ENCODE data around the gene PLD5.
"Not testable (repeated sequence)": the region's sequence is repeated elsewhere in the genome, so short reads cannot be mapped to it uniquely, and the experiment has no call there.

The PLD5 gene

DNA sequence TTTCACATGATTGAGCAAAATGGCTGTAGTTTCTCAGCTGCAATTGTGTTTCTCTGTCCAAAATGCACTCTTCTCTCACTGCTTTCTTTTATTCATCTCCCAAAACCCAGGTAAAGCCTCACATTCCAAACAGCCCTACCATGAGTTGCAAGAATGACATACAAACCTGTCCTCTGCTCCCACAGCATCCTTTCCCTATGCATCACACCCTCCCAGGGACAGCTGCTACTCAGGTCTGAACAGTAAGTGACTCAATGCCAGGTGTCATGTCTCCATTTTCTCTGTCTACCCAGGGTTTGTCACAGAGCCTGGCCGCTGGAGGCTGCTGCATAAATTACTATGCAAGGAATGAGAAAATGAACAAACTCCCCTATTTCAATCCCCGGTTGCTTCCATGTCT, 118.5 kb downstream of the PLD5 start:
- Mint-ChIP-seq H3K36me3 (no peaks in the 10 kb centered on the region), H3K4me1 (no peaks in the 10 kb centered on the region), H3K27me3 (peaks cover 5% of the 10 kb centered on the region), H3K4me3 (no peak overlapping the region), H3K27ac (no peak overlapping the region), H3K9me3 (no peaks in the 10 kb centered on the region)

DNA sequence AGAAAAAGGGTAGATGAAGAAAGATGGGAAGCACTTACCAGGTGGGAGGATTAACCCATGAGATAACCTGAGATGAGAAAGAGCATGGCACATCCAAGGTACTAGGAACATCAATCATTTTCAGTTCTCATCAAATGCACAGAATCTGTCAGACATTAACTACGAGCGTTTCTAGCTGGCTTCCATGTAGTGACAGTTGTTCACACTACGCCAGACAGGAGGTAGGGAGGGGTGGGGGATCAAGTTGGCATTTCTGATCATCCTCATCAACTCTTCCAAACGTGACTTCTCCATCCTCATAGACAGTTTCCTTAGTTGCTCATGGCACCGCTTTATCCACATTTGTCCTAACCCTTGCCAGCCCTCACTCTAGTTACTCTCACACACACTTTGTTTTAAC, 120.2 kb downstream of the PLD5 start:
- Mint-ChIP-seq H3K27ac (no peak overlapping the region), H3K27me3 (peaks cover 5% of the 10 kb centered on the region), H3K4me1 (no peaks in the 10 kb centered on the region), H3K36me3 (no peaks in the 10 kb centered on the region), H3K9me3 (no peaks in the 10 kb centered on the region), H3K4me3 (no peak overlapping the region)

- Mint-ChIP-seq H3K4me3 (no peak overlapping the region), H3K36me3 (no peaks in the 10 kb centered on the region), H3K4me1 (no peaks in the 10 kb centered on the region), H3K27me3 (peaks cover 4% of the 10 kb centered on the region), H3K27ac (no peak overlapping the region), H3K9me3 (no peaks in the 10 kb centered on the region)
These were observed 121.5 kb downstream of the PLD5 start for GRCh38 chr1:242402956-242403355.

GRCh38 chr1:242401937-242402336, 122.6 kb downstream of the PLD5 start:
- Mint-ChIP-seq H3K27ac (no peak overlapping the region), H3K9me3 (peaks cover 5% of the 10 kb centered on the region), H3K36me3 (no peaks in the 10 kb centered on the region), H3K4me3 (no peak overlapping the region), H3K4me1 (no peaks in the 10 kb centered on the region), H3K27me3 (peaks cover 9% of the 10 kb centered on the region)

DNA sequence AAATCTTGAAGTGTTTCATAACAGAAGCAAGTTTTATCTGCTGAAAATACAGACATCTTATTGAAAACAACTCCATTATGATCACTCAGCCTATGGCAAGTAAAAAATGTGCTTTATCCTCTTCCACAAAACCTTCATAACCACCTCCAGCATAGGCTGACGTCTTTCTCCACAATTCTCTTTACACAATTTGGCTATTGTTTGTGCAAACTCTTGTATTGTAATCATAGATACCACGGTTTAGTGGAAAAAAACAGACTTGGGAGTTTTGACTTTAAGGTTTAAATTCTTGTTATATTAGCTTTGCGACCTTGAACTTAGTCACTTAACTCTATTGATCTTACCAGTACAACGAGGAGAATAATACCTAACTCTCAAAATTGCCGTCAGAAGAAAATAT, 126.1 kb downstream of the PLD5 start:
- Mint-ChIP-seq H3K36me3 (no peaks in the 10 kb centered on the region), H3K4me3 (no peak overlapping the region), H3K27ac (no peak overlapping the region), H3K4me1 (no peaks in the 10 kb centered on the region), H3K27me3 (peaks cover 4% of the 10 kb centered on the region), H3K9me3 (peaks cover 6% of the 10 kb centered on the region)

DNA sequence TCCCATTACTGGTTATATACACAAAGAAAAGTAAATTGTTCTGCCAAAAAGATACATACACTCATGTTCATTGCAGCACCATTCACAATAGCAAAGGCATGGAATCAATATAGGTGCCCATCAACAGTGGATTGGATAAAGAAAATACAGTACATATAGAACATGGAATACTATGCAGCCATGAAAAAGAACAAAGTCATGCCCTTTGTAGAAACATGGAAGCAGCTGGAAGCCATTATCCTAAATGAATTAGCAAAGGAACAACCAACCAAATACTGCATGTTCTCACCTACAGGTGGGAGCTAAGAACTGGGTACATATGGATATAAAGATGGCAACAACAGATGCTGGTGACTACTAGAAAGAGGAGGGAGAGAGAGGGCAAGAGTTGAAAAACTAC, 132.6 kb downstream of the PLD5 start:
- H3K27me3 Mint-ChIP-seq, result no peaks in the 10 kb centered on the region

DNA sequence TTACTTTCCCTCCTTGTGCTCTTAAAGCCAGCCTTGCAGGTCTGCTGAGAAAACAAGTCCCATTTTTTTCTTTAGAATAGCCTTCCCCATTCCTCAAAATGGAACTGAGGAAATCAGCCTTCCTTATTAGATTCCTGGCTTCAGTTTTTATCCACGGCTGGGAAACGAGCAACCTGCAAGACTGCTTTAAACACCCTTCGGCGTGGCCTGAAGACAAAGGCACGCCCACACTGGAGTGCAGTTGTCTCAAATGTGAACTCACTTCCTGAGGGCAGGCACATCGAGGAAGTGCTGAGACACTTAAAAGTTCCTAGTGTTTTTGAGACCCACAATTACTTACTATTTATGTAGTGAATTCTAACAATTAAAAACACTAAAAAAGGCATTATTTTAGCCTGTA, 148.4 kb downstream of the PLD5 start:
- peaks cover 22% of the 10 kb centered on the region for H3K9me3 Mint-ChIP-seq
- H3K27me3 Mint-ChIP-seq, H3K4me3 Mint-ChIP-seq, H3K36me3 Mint-ChIP-seq, H3K27ac Mint-ChIP-seq, H3K4me1 Mint-ChIP-seq: not testable (repeated sequence)

More for the DNA sequence above, 132.6 kb downstream of the PLD5 start:
- Mint-ChIP-seq H3K4me1 (no peaks in the 10 kb centered on the region), H3K4me3 (no peak overlapping the region), H3K27ac (no peak overlapping the region), H3K9me3 (peaks cover 7% of the 10 kb centered on the region), H3K36me3 (no peaks in the 10 kb centered on the region)

GRCh38 chr1:242350446-242350845, 174.1 kb downstream of the PLD5 start:
- H3K27ac Mint-ChIP-seq, H3K4me1 Mint-ChIP-seq, H3K4me3 Mint-ChIP-seq, H3K27me3 Mint-ChIP-seq, H3K36me3 Mint-ChIP-seq, H3K9me3 Mint-ChIP-seq: not testable (repeated sequence)

DNA sequence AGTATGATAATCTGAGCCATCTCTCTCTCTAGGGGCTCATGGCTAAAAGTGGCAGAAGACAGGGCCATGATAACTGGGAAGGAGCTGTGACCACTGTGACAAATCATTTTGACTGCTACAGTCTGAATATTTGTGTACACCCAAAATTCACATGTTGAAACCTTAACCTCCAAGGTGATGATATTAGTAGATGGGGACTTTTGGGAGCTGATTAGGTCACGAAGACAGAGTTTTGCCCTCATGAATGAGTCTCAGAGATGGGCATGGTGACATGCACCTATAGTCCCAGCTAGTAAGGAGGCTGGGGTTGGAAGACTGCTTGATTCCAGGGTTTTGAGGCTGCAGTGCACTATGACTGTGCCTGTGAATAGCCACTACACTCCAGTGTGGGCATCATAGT, 174.9 kb downstream of the PLD5 start:
- Mint-ChIP-seq H3K9me3 (no peaks in the 10 kb centered on the region), H3K4me3 (no peak overlapping the region), H3K27me3 (no peaks in the 10 kb centered on the region), H3K4me1 (no peaks in the 10 kb centered on the region), H3K27ac (no peak overlapping the region), H3K36me3 (no peaks in the 10 kb centered on the region)

DNA sequence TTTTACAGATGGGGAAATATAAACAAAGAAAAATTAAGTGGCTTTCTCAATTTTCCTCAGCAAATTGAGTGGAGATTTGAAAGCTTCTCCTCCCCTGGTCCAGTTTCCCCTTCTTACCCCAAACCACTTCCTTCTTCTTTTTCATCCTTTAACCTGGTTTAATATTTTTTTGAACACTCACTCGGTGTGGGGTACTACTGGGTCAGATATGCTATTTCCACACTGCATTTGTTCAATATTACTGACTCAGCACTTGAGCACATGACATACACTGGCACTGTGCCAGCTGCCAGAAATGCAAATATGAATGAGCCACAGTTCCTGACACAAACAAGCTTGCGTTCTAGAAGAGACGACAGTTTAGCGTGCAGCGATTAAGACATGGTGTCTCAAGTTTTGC, 193.6 kb downstream of the PLD5 start:
- not testable (repeated sequence) for H3K4me3 Mint-ChIP-seq, H3K27me3 Mint-ChIP-seq, H3K36me3 Mint-ChIP-seq

DNA sequence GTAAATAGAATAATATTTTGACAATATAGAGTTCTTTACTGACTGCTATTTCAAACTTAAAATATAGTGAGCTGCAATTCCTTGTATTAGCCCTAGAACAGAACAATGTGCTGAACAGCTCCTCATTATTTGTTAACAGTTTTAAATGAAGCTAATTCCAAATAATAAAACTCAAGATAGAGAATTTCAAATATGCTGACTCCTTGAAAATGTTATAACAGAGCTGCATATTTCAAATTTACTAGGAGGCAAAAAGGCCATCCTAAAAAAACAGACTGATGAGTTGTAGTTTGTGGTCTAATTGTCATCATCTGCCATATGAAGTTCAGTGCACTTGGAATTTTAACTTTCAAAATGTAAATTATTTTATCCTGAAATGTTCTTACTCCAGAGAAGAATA, 197.1 kb downstream of the PLD5 start:
- not testable (repeated sequence) for H3K36me3 Mint-ChIP-seq, H3K4me1 Mint-ChIP-seq, H3K27ac Mint-ChIP-seq, H3K4me3 Mint-ChIP-seq, H3K9me3 Mint-ChIP-seq, H3K27me3 Mint-ChIP-seq

More for the DNA sequence above, 193.6 kb downstream of the PLD5 start:
- H3K27ac Mint-ChIP-seq, H3K9me3 Mint-ChIP-seq, H3K4me1 Mint-ChIP-seq: not testable (repeated sequence)

DNA sequence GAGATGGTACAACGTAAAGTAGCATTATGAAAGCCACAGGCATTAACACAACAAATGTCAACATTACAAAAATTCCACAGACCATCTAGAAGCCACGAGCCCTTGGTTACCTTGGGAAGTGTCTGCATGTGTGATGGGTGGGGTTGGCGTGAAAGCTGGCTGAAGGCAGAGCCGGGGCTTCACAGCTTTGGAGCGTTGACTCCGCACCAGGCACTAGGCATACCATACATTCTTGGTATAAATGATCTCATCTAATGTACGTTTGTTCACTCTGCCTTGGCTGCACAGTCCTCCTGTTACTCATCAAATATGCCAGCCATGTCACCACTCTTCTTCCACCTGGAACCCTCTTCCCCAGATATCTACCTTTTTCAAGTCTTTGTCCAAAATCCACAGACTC, 202.5 kb downstream of the PLD5 start:
- H3K36me3 Mint-ChIP-seq, H3K9me3 Mint-ChIP-seq, H3K4me1 Mint-ChIP-seq, H3K4me3 Mint-ChIP-seq, H3K27ac Mint-ChIP-seq, H3K27me3 Mint-ChIP-seq: not testable (repeated sequence)

DNA sequence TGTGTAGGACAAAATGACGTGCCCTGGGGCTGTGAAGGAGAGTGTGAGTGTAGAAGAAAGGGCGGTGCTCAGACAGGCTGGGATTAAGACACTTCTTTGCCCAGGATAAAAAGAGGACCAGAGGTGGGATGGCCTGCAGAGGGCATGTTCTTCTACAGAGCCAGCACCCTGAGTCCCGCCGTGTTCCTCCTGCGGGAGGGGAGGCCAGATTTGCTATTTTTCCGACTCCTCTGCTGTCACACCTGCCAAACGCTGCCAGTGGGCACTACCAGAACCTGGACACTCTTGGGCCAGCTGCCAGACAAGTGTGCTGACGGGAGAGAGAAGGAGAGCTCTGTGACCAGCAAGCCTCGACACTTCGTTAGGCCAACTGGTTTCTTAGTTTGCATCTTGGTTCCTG, 206.4 kb downstream of the PLD5 start:
- peaks cover 2% of the 10 kb centered on the region for H3K36me3 Mint-ChIP-seq
- H3K4me3 Mint-ChIP-seq, result no peak overlapping the region
- peaks cover 8% of the 10 kb centered on the region for H3K9me3 Mint-ChIP-seq
- peaks cover 3% of the 10 kb centered on the region for H3K27me3 Mint-ChIP-seq
- H3K27ac Mint-ChIP-seq, result no peak overlapping the region
- no peaks in the 10 kb centered on the region for H3K4me1 Mint-ChIP-seq

DNA sequence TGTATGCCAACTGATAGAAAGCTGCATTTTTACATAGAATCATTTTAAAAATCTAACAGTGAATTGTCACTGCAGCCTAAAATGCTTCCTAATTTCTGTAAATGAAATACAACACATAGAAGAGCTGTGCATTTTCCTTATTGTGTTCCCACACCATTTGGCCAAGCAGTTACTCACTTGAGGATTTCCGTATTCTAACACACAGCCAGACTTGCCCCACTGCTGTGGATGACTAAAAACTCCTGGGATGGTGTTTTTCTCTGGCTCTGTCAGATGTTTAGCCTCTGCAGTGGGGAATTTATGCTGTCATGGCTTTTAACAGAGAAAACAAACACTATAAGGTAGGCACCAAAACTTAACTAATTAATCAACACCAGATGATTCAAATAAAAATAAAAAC, 209.6 kb downstream of the PLD5 start:
- not testable (repeated sequence) for H3K9me3 Mint-ChIP-seq, H3K4me1 Mint-ChIP-seq, H3K27me3 Mint-ChIP-seq, H3K27ac Mint-ChIP-seq, H3K36me3 Mint-ChIP-seq, H3K4me3 Mint-ChIP-seq

GRCh38 chr1:242314085-242314649, 210.3 kb downstream of the PLD5 start:
- not testable (repeated sequence) for H3K9me3 Mint-ChIP-seq, H3K27ac Mint-ChIP-seq, H3K36me3 Mint-ChIP-seq, H3K27me3 Mint-ChIP-seq, H3K4me3 Mint-ChIP-seq, H3K4me1 Mint-ChIP-seq

- not testable (repeated sequence) for H3K4me1 Mint-ChIP-seq
These were observed 215.8 kb downstream of the PLD5 start for GRCh38 chr1:242308681-242309080.

DNA sequence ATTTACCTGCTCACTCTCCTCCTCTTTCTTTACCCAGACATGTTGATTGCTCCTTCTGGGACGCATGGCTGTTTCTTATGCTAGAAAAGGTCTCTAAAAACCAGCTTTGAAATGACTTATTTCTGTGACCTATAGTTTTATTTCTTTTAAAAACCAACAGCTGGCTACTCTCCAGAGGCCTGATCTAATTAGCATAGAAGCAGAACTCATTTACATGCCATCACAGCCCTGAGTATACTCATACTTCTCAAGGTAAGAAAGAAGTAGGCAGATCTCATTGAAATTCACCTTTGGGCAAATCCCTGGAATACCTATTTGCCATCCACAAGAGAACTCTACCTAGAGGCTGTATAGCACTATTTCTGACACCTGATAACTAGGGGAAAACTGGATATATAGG, 230.7 kb downstream of the PLD5 start:
- H3K27me3 Mint-ChIP-seq, H3K27ac Mint-ChIP-seq, H3K4me1 Mint-ChIP-seq, H3K36me3 Mint-ChIP-seq, H3K9me3 Mint-ChIP-seq, H3K4me3 Mint-ChIP-seq: not testable (repeated sequence)

More at GRCh38 chr1:242308681-242309080, 215.8 kb downstream of the PLD5 start:
- not testable (repeated sequence) for H3K27ac Mint-ChIP-seq, H3K9me3 Mint-ChIP-seq, H3K4me3 Mint-ChIP-seq, H3K27me3 Mint-ChIP-seq, H3K36me3 Mint-ChIP-seq

GRCh38 chr1:242288067-242288466, 236.4 kb downstream of the PLD5 start:
- H3K27ac Mint-ChIP-seq, H3K36me3 Mint-ChIP-seq, H3K9me3 Mint-ChIP-seq, H3K4me3 Mint-ChIP-seq, H3K4me1 Mint-ChIP-seq, H3K27me3 Mint-ChIP-seq: not testable (repeated sequence)

All from activated naive CD4-positive, alpha-beta T cell treated with anti-CD3 and anti-CD28 coated beads, Interleukin-2, amount 50 U/mL, for 24 hours (primary cell).